ENCODE measurements around the gene RHOBTB1.
"Not testable (repeated sequence)": the region's sequence is repeated elsewhere in the genome, so short reads cannot be mapped to it uniquely, and the experiment has no call there.

RHOBTB1 gene

GRCh38 chr10:60975716-60976115 lies 31.7 kb upstream of the RHOBTB1 start:
- Histone ChIP-seq H3K36me3 (ENCODE audit: control insufficient read depth, insufficient read depth, low read length) (no peaks in the 10 kb centered on the region), H3K9ac (ENCODE audit: low read depth, low read length) (no peak overlapping the region), H3K9me3 (ENCODE audit: control insufficient read depth, insufficient read depth, low read length) (no peaks in the 10 kb centered on the region), H3K27me3 (ENCODE audit: control insufficient read depth, insufficient read depth, low read length) (no peaks in the 10 kb centered on the region), H3K4me1 (ENCODE audit: control insufficient read depth, insufficient read depth, low read length) (no peaks in the 10 kb centered on the region), H3K4me3 (ENCODE audit: low read depth, low read length) (no peak overlapping the region)

DNA sequence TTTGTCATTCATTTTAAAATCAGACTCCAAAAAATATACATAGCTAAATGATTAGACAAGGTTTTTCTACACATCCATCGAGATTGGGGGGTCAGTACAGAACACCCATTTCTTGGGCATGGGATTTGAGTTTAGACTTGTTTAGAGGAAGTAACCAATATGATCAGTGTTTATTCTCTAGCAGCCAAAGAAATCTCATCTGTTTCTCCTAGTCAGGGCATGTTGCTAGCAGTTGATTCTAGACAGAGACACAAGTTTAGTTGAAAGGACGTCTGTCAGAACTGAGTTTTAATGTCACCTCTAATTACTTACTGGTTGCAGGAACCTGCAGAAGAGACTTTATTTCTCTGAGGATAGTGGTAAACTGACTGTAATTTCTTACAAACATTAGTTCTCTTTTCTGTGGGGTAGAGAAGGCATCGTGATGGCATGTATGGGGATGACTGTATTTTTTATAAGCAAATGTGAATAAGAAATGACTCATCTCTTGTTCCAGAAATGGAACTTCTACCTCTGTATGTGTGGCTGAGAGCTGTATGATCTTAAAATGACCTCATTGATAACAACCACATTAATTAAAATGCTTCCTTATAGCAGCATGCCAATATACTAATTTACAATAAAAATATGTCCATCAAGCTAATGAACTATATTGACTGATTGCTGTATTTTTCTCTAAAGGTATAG lies 30.6 kb upstream of the RHOBTB1 start:
- no peak overlapping the region for H3K9ac ChIP-seq (ENCODE audit: low read depth, low read length)
- no peak overlapping the region for H3K4me3 ChIP-seq (ENCODE audit: low read depth, low read length)
- no peaks in the 10 kb centered on the region for H3K4me1 ChIP-seq (ENCODE audit: control insufficient read depth, insufficient read depth, low read length)
- no peaks in the 10 kb centered on the region for H3K36me3 ChIP-seq (ENCODE audit: control insufficient read depth, insufficient read depth, low read length)
- no peaks in the 10 kb centered on the region for H3K27me3 ChIP-seq (ENCODE audit: control insufficient read depth, insufficient read depth, low read length)
- no peaks in the 10 kb centered on the region for H3K9me3 ChIP-seq (ENCODE audit: control insufficient read depth, insufficient read depth, low read length)

DNA sequence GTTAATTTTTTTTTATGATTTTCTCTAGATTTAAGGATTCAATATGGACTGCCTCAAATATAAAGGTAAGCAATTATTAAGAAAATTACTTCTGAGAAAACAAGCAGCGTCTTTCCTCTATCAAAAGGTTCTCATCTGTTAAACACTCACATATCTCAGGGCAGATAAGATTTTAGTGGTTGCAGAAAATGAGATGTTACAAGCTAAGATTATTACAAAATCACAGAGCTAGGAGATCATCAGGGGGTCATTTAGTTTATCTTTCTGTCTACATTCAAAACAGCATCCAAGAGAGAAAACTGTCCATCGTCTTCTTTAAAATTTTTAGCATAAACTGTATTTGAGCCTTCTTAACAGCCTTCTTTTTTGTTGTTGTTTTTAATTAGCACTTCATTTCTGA lies 29.1 kb upstream of the RHOBTB1 start:
- no peak overlapping the region for H3K9ac ChIP-seq (ENCODE audit: low read depth, low read length)
- H3K9me3 ChIP-seq (ENCODE audit: control insufficient read depth, insufficient read depth, low read length) = no peaks in the 10 kb centered on the region
- no peaks in the 10 kb centered on the region for H3K27me3 ChIP-seq (ENCODE audit: control insufficient read depth, insufficient read depth, low read length)
- H3K4me1 ChIP-seq (ENCODE audit: control insufficient read depth, insufficient read depth, low read length) = no peaks in the 10 kb centered on the region
- H3K4me3 ChIP-seq (ENCODE audit: low read depth, low read length) = no peak overlapping the region
- H3K36me3 ChIP-seq (ENCODE audit: control insufficient read depth, insufficient read depth, low read length) = no peaks in the 10 kb centered on the region

DNA sequence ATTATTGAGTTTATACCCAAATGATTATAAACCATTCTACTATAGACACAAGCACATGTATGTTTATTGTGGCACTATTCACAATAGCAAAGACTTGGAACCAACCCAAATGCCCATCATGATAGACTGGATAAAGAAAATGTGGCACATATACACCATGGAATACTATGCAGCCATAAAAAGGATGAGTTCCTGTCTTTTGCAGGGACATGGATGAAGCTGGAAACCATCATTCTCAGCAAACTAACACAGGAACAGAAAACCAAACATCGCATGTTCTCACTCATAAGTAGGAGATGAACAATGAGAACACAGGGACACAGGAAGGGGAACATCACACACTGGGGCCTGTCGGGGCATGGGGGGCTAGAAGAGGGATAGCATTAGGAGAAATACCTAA lies 28.2 kb upstream of the RHOBTB1 start:
- not testable (repeated sequence) for H3K4me1 ChIP-seq (ENCODE audit: control insufficient read depth, insufficient read depth, low read length); H3K27me3 ChIP-seq (ENCODE audit: control insufficient read depth, insufficient read depth, low read length); H3K36me3 ChIP-seq (ENCODE audit: control insufficient read depth, insufficient read depth, low read length); H3K9me3 ChIP-seq (ENCODE audit: control insufficient read depth, insufficient read depth, low read length); H3K9ac ChIP-seq (ENCODE audit: low read depth, low read length); H3K4me3 ChIP-seq (ENCODE audit: low read depth, low read length)

DNA sequence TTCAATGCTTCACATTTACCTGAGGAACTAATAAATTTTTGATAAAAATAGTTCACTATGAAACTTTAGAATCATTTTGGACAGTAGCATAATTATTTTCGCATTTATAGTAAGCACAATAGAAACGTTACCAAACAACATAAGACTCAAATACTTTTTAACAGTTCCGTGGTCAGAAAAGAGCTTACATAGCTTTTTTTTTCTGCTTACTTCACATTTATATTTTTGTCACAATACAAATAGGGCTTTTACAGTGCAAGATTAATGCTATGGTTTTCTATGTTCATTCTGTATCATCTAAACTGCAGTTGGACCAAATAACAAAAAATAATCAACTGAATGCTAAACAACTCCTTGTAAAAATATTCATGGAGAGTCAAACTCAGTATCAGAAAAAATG lies 26.5 kb upstream of the RHOBTB1 start:
- no peaks in the 10 kb centered on the region for H3K36me3 ChIP-seq (ENCODE audit: control insufficient read depth, insufficient read depth, low read length)
- H3K27me3 ChIP-seq (ENCODE audit: control insufficient read depth, insufficient read depth, low read length) = no peaks in the 10 kb centered on the region
- H3K4me3 ChIP-seq (ENCODE audit: low read depth, low read length) = no peak overlapping the region
- no peaks in the 10 kb centered on the region for H3K4me1 ChIP-seq (ENCODE audit: control insufficient read depth, insufficient read depth, low read length)
- no peak overlapping the region for H3K9ac ChIP-seq (ENCODE audit: low read depth, low read length)
- H3K9me3 ChIP-seq (ENCODE audit: control insufficient read depth, insufficient read depth, low read length) = no peaks in the 10 kb centered on the region

- Histone ChIP-seq H3K4me1 (ENCODE audit: control insufficient read depth, insufficient read depth, low read length) (no peaks in the 10 kb centered on the region), H3K9me3 (ENCODE audit: control insufficient read depth, insufficient read depth, low read length) (no peaks in the 10 kb centered on the region), H3K4me3 (ENCODE audit: low read depth, low read length) (no peak overlapping the region), H3K27me3 (ENCODE audit: control insufficient read depth, insufficient read depth, low read length) (no peaks in the 10 kb centered on the region), H3K9ac (ENCODE audit: low read depth, low read length) (no peak overlapping the region), H3K36me3 (ENCODE audit: control insufficient read depth, insufficient read depth, low read length) (no peaks in the 10 kb centered on the region)
These were observed 24.5 kb upstream of the RHOBTB1 start for GRCh38 chr10:60968504-60968903.

DNA sequence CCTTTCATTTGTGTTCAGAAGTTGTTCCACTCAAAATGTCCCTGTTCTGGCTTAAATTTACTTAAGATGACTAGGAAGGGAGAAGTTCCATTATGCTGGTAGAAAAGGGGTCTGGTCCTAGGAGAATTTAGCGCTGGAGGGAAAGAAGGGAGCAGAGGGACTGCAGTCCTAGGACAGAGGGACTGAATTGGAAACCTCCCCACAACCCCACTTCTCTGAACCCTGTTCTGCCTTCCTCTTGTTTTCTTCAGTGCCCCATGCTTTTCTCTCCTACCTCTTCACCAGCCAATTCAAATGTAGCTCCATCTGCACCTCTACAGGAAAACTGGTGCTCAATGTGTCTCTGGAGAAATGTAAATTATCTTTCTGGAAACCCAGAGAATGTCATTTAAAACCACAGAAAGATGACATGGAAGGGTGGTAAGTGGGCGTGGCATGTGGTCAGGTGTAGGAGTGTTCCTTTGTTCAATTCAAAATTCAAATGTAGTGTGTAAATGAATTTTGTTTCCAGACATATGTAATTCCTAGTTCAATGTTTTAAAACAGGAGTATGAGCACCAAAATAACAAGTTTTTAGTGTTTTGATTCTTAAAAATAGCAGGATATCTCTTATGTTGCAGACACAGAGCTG lies 24.0 kb upstream of the RHOBTB1 start:
- H3K4me3 ChIP-seq (ENCODE audit: low read depth, low read length) = no peak overlapping the region
- no peaks in the 10 kb centered on the region for H3K27me3 ChIP-seq (ENCODE audit: control insufficient read depth, insufficient read depth, low read length)
- no peaks in the 10 kb centered on the region for H3K36me3 ChIP-seq (ENCODE audit: control insufficient read depth, insufficient read depth, low read length)
- H3K9ac ChIP-seq (ENCODE audit: low read depth, low read length) = no peak overlapping the region
- no peaks in the 10 kb centered on the region for H3K9me3 ChIP-seq (ENCODE audit: control insufficient read depth, insufficient read depth, low read length)
- H3K4me1 ChIP-seq (ENCODE audit: control insufficient read depth, insufficient read depth, low read length) = no peaks in the 10 kb centered on the region

GRCh38 chr10:60967260-60967659 lies 23.3 kb upstream of the RHOBTB1 start:
- Histone ChIP-seq H3K9ac (ENCODE audit: low read depth, low read length) (no peak overlapping the region), H3K36me3 (ENCODE audit: control insufficient read depth, insufficient read depth, low read length) (no peaks in the 10 kb centered on the region), H3K9me3 (ENCODE audit: control insufficient read depth, insufficient read depth, low read length) (no peaks in the 10 kb centered on the region), H3K4me3 (ENCODE audit: low read depth, low read length) (no peak overlapping the region), H3K4me1 (ENCODE audit: control insufficient read depth, insufficient read depth, low read length) (no peaks in the 10 kb centered on the region), H3K27me3 (ENCODE audit: control insufficient read depth, insufficient read depth, low read length) (no peaks in the 10 kb centered on the region)

DNA sequence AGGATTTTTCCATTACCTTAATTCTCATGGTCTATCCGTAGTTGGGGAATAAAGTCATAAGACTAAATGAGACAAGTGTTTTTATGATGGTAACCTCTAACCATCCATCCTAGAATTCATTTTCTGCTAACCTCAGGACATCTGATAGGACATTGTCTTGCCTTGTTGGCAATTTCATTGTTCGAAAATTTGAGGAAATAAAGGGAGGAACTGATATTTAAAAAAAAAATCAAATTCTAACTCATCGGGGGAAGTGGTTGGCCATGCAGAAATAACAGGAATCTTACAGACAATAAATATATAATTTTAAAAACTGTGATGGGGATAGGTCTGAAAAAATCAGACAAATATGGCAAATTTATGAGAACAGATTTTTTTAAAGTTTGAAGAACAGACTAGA lies 21.7 kb upstream of the RHOBTB1 start:
- no peaks in the 10 kb centered on the region for H3K4me1 ChIP-seq (ENCODE audit: control insufficient read depth, insufficient read depth, low read length)
- no peaks in the 10 kb centered on the region for H3K27me3 ChIP-seq (ENCODE audit: control insufficient read depth, insufficient read depth, low read length)
- no peaks in the 10 kb centered on the region for H3K36me3 ChIP-seq (ENCODE audit: control insufficient read depth, insufficient read depth, low read length)
- H3K9me3 ChIP-seq (ENCODE audit: control insufficient read depth, insufficient read depth, low read length) = no peaks in the 10 kb centered on the region
- H3K4me3 ChIP-seq (ENCODE audit: low read depth, low read length) = no peak overlapping the region
- H3K9ac ChIP-seq (ENCODE audit: low read depth, low read length) = no peak overlapping the region

GRCh38 chr10:60964257-60965235 lies 20.6 kb upstream of the RHOBTB1 start:
- Histone ChIP-seq H3K36me3 (ENCODE audit: control insufficient read depth, insufficient read depth, low read length) (no peaks in the 10 kb centered on the region), H3K4me3 (ENCODE audit: low read depth, low read length) (no peak overlapping the region), H3K9ac (ENCODE audit: low read depth, low read length) (no peak overlapping the region), H3K27me3 (ENCODE audit: control insufficient read depth, insufficient read depth, low read length) (no peaks in the 10 kb centered on the region), H3K4me1 (ENCODE audit: control insufficient read depth, insufficient read depth, low read length) (no peaks in the 10 kb centered on the region), H3K9me3 (ENCODE audit: control insufficient read depth, insufficient read depth, low read length) (no peaks in the 10 kb centered on the region)

DNA sequence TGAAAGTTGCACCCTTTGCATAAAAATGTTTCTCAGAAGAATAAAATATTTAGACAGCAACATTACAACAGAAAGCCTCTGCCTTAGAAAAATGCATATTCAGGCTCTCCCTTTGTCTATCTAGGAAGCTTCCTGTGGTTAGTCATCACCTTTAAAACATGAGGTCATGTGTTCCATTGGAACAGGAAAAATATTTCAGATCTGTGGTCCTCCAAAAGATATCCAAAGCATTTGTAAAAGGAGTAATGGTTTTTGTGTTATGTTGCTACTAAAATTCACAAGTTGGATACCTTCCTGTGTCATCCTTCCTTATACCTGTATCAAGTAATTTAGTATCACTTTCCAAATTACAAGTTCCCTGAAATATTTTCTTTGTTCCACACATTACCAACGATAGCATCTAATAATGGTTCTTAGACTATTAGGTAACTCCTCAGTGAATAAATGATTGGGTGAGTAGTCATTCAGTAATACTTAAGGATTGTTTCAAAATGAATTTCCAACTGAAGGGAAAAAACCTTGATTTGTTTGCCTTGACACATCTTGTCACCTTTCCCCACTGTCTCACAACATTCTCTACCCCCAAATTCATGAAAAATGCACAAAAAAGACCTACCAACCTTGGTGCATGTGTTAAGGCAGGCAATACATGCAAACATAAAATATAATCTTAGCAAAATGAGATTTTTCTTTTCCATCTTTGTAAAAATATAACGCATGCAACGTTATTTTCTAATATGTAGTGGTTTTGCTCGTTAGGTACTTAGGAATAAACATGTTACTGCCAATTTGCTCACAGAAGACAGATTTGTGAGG lies 19.7 kb upstream of the RHOBTB1 start:
- Histone ChIP-seq H3K27me3 (ENCODE audit: control insufficient read depth, insufficient read depth, low read length) (no peaks in the 10 kb centered on the region), H3K4me3 (ENCODE audit: low read depth, low read length) (no peak overlapping the region), H3K9me3 (ENCODE audit: control insufficient read depth, insufficient read depth, low read length) (no peaks in the 10 kb centered on the region), H3K36me3 (ENCODE audit: control insufficient read depth, insufficient read depth, low read length) (no peaks in the 10 kb centered on the region), H3K4me1 (ENCODE audit: control insufficient read depth, insufficient read depth, low read length) (no peaks in the 10 kb centered on the region), H3K9ac (ENCODE audit: low read depth, low read length) (no peak overlapping the region)
